Measurements from ENCODE around the gene NOTCH4. TPM values are rescaled to one million over a fixed set of nuclear protein-coding genes. Genes with fewer than 3 reads are reported as not detected.

The NOTCH4 gene
- total and polyA plus RNA-seq, 2 donors (not counting 3 experiments of a cell fraction or from before 2014, with no cell fraction given) = 41.7 to 114 TPM

- Histone ChIP-seq H3K4me2 (ENCODE audit: insufficient read depth, low read length) (no peak overlapping the region), H3K27me3 (ENCODE audit: control insufficient read depth in 2 of 2, insufficient read depth in 2 of 2, low read length in 2 of 2) (no peaks in the 10 kb centered on the region), H3K79me2 (ENCODE audit: control insufficient read depth, insufficient read depth, low read length) (no peaks in the 10 kb centered on the region), H3K27ac (ENCODE audit: insufficient read depth, low read depth, low read length) (no peak overlapping the region), H3K9ac (replicated peaks; ENCODE audit: extremely low read depth, insufficient read depth, low read length) (no peak overlapping the region), H4K20me1 (replicated peaks; ENCODE audit: control insufficient read depth, extremely low read depth, insufficient read depth, low read length) (no peaks in the 10 kb centered on the region), H2AFZ (ENCODE audit: low read depth, low read length) (no peak overlapping the region), H3K9me1 (replicated peaks; ENCODE audit: control insufficient read depth, extremely low read depth, insufficient read depth, low read length) (no peaks in the 10 kb centered on the region), H3K4me1 (ENCODE audit: control insufficient read depth, extremely low read depth, insufficient read depth, low read length) (no peaks in the 10 kb centered on the region), H3K4me3 (replicated peaks in 1 of 3; ENCODE audit: insufficient read depth in 1 of 3, low read depth in 1 of 3, low read length in 3 of 3) (no peak overlapping the region), H3K9me3 (replicated peaks; ENCODE audit: control insufficient read depth, insufficient read depth, low read length) (no peaks in the 10 kb centered on the region), H3K36me3 (ENCODE audit: control insufficient read depth in 2 of 2, extremely low read depth in 1 of 2, insufficient read depth in 2 of 2, low read length in 2 of 2) (peaks cover 11 to 21% of the 10 kb centered on the region in 2 experiments)
- ChIA-PET CTCF (no interaction called here), POLR2A (no interaction called here)
- dilution Hi-C loops (cut with MboI; ENCODE audit: extremely low pct_ligation_motif_present, low sequenced_read_pairs) (no loop called here), intact Hi-C loops (cut with micrococcal nuclease) (no loop called here)
- TF ChIP-seq MAX (IDR thresholded peaks at IDR 0.05; ENCODE audit: insufficient read depth, insufficient read length) (no peak), MYC (IDR thresholded peaks at IDR 0.05; ENCODE audit: low read depth, low read length) (no peak), EZH2 (IDR thresholded peaks at IDR 0.05; ENCODE audit: borderline replicate concordance, low read depth, low read length, severe bottlenecking) (no peak), POLR2A (IDR thresholded peaks at IDR 0.05; ENCODE audit: low read depth, low read length) (no peak), CTCF (IDR thresholded peaks at IDR 0.05; ENCODE audit: extremely low read depth in 1 of 2, insufficient read depth in 1 of 2, low read depth in 1 of 2, low read length in 2 of 2) (no peak), GATA2 (IDR thresholded peaks at IDR 0.05; ENCODE audit: insufficient read depth, insufficient read length, low read depth, low read length) (no peak), POLR2AphosphoS5 (IDR thresholded peaks at IDR 0.05; ENCODE audit: insufficient read depth, low read depth, low read length) (no peak), FOS (IDR thresholded peaks at IDR 0.05; ENCODE audit: borderline replicate concordance, insufficient read depth, low read length) (no peak), JUN (IDR thresholded peaks at IDR 0.05; ENCODE audit: borderline replicate concordance, insufficient read depth, insufficient read length, low read depth) (no peak)
- no peak for DNase-seq (ENCODE audit: low read depth, low spot score)
- no TSS peak for BruUV-seq (replicated peaks)
- FAIRE-seq = no peak
These were observed 8.2 kb downstream of the NOTCH4 start for GRCh38 chr6:32215617-32216016.

Measured in endothelial cell of umbilical vein (primary cell).